ENCODE measurements around the gene NPLOC4. TPM values are rescaled to one million over a fixed set of nuclear protein-coding genes. Genes with fewer than 3 reads are reported as not detected.

NPLOC4 gene
- total and polyA plus RNA-seq, 8 donors = 50.5 to 122 (median 56.5) TPM

DNA sequence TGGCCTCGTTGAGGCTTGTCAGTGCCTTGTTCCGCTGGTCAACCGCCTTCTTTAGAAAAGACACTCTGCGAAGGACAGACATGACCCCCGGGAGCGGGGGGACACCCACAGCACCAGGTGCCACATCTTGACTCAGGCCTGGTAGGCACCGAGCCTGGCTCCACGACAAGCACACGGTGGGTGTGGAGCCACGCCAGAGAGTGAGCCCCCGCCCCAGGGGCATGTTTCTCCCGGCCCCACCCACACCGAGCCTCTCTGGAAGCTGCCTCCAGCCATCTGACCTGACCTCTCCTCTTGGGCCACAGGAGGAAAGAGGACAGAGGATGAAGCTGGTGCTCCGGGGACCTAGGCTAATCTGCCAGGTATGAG lies 89.3 kb downstream of the NPLOC4 start:
- ATAC-seq = no peak
- Histone ChIP-seq H3K27ac (no peak overlapping the region), H3K4me3 (no peak overlapping the region), H3K4me1 (peaks cover 6 to 24% of the 10 kb centered on the region in 2 donors), H3K27me3 (no peaks in the 10 kb centered on the region), H3K9me3 (no peaks in the 10 kb centered on the region), H3K36me3 (peaks cover 0 to 82% of the 10 kb centered on the region in 2 donors)
- DNase-seq = peak in 1 of 4 donors; percentile 58
- TF ChIP-seq, protein P1, sequence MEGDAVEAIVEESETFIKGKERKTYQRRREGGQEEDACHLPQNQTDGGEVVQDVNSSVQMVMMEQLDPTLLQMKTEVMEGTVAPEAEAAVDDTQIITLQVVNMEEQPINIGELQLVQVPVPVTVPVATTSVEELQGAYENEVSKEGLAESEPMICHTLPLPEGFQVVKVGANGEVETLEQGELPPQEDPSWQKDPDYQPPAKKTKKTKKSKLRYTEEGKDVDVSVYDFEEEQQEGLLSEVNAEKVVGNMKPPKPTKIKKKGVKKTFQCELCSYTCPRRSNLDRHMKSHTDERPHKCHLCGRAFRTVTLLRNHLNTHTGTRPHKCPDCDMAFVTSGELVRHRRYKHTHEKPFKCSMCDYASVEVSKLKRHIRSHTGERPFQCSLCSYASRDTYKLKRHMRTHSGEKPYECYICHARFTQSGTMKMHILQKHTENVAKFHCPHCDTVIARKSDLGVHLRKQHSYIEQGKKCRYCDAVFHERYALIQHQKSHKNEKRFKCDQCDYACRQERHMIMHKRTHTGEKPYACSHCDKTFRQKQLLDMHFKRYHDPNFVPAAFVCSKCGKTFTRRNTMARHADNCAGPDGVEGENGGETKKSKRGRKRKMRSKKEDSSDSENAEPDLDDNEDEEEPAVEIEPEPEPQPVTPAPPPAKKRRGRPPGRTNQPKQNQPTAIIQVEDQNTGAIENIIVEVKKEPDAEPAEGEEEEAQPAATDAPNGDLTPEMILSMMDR (IDR thresholded peaks at IDR 0.05) = no peak
- intact Hi-C loops (cut with DNase I) = no loop called here

DNA sequence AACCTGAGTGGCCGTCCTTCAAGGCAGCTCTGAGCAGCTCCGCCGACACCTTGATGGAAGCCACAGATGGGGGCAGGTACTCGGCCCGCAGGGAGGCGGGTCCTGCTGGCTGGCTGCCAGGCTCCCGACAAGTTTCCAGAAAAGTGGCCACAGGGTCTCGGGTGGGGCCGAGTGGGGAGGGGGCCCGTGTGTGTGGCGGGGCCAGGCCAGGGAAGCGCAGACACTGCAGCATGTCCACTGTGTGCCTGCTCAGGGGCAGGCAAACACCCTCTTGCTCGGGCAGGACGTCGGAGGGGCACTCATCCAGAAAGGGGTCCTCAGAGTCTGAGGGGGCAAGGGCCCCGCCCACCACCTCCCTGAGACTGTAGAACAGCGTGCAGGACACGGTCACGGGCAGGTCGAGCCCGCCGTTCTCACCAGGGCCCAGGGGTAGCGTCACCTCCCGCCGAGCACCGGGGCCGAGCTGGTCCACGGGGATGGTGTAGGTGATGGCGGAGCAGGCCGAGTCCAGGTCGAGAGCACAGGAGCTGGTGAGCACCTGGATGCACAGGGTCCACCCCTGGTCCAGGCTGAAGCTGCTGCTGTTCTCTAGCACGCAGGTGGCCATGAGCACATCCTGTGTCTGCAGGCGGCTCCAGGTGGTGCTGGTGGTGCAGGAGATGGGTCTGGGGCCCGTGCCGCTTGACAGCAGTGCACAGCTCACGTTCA lies 89.9 kb downstream of the NPLOC4 start:
- Histone ChIP-seq H3K36me3 (peaks cover 0 to 88% of the 10 kb centered on the region in 2 donors), H3K4me1 (peaks cover 6 to 24% of the 10 kb centered on the region in 2 donors), H3K9me3 (no peaks in the 10 kb centered on the region), H3K4me3 (no peak overlapping the region), H3K27me3 (no peaks in the 10 kb centered on the region), H3K27ac (no peak overlapping the region)
- peak in 1 of 4 donors; percentile 74 for DNase-seq
- no peak for ATAC-seq
- intact Hi-C loops (cut with DNase I) = no loop called here
- TF ChIP-seq, protein P1 (IDR thresholded peaks at IDR 0.05) = no peak

DNA sequence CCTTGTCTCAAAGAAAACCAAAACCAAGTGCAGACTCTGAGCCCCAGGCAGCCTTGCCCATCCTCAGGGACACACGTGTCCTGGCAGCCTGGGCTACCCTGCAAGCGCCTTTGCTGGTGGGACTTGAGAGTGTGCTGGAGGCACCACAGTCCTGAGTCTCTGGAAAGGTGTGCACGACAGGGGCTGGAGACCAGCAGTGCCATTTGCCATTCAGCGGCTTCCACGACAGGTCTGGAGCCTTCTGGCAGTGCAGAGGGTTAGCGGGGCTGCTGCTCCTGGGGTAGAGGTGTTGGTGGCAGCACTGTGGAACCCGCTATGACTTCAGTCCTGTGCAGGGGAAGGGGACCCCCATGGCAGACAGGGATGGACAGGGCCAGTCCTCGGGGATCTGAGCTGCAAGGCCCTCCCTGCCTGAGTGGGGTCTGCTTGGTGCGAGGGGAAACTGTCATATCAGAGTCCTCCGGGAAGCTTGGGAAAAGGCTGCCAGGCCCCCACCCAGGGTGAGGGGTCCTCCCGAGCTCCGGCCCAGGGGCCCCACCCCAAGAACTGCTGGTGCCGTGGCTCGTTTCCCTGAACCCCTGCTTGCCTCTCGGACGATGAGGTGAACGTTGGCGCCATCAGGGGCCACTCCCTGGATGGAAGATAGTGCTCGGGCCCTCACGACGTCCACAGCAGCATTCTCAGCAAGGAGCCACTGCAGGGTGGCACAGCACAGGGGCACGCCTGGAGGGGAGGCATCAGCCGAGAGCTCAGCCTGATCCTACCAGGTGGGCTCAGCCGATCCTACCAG lies 91.6 kb downstream of the NPLOC4 start:
- peak in 1 of 4 donors; percentile 57 for DNase-seq
- TF ChIP-seq, protein P1 (IDR thresholded peaks at IDR 0.05) = no peak
- Histone ChIP-seq H3K27me3 (no peaks in the 10 kb centered on the region), H3K4me3 (no peak overlapping the region), H3K27ac (no peak overlapping the region), H3K36me3 (peaks cover 0 to 96% of the 10 kb centered on the region in 2 donors), H3K9me3 (no peaks in the 10 kb centered on the region), H3K4me1 (peaks cover 0 to 10% of the 10 kb centered on the region in 2 donors)
- intact Hi-C loops (cut with DNase I) = no loop called here
- ATAC-seq = no peak

DNA sequence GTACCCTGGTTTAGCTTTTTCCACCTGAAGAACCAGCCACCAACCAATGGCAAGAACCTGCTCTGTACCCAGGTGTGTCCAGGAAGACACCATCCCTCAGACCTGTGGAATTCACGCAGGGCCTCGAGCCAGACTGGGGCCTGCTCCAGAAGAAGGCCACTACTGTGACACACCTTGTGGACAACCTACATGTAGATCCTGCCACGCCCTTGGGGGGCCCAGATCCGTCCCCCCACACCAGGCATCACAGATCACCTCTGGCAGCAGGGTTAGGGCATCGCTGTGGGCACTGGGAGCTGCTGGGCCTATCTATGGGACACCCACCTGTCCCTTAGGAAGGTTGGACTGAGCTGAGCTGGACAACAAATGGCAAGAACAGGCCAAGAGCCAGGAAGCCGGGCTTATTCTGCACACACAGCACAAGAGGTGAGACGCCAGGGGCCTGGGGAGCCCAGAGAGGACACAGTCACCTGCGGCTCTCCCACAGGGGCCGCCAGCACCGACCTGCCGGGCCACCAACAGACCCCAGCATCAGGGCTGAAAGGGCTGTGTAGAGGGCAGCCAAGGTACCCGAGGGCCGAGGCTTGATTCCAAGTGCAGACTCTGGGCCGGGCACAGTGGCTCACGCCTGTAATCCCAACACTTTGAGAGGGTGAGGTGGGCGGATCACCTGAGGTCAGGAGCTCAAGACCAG lies 92.5 kb downstream of the NPLOC4 start:
- peaks cover 0 to 1% of the 10 kb centered on the region in 2 donors for H3K4me1 ChIP-seq
- H3K9me3 ChIP-seq = no peaks in the 10 kb centered on the region
- DNase-seq (peak in 1 of 4 donors; percentile 68), ATAC-seq (no peak)
- TF ChIP-seq, protein P1 (IDR thresholded peaks at IDR 0.05) = no peak
- intact Hi-C loops (cut with DNase I) = no loop called here
- H3K27me3 ChIP-seq = no peaks in the 10 kb centered on the region
- peaks cover 0 to 96% of the 10 kb centered on the region in 2 donors for H3K36me3 ChIP-seq
- H3K4me3 ChIP-seq = no peak overlapping the region
- no peak overlapping the region for H3K27ac ChIP-seq

DNA sequence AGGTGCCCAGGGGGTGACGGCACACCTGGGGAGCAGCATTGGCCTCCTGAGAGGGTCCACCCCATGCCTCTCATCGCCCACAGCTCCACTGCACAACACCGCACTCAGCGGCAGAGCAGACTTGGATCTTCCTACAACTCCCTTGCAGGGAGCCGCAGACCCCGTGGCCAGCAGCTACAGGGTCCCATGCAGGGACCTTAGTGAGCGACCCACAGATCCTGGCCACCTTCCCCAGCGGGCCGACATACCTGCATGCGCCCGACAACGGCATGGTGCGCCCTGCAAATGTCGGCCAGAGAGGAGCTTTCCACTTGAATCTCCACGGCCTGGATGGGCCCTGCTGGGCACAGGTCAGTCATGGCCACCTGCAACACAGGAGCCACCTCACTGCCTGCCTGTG lies 93.2 kb downstream of the NPLOC4 start:
- Histone ChIP-seq H3K27me3 (peaks cover 0 to under 1% of the 10 kb centered on the region in 2 donors), H3K9me3 (no peaks in the 10 kb centered on the region), H3K4me3 (no peak overlapping the region), H3K4me1 (no peaks in the 10 kb centered on the region), H3K36me3 (peaks cover 0 to 96% of the 10 kb centered on the region in 2 donors), H3K27ac (no peak overlapping the region)
- DNase-seq (peak in 1 of 4 donors; percentile 71), ATAC-seq (no peak)
- intact Hi-C loops (cut with DNase I) = no loop called here
- TF ChIP-seq, protein P1 (IDR thresholded peaks at IDR 0.05) = no peak
